ENCODE data around the gene CYB5R4.

DNA sequence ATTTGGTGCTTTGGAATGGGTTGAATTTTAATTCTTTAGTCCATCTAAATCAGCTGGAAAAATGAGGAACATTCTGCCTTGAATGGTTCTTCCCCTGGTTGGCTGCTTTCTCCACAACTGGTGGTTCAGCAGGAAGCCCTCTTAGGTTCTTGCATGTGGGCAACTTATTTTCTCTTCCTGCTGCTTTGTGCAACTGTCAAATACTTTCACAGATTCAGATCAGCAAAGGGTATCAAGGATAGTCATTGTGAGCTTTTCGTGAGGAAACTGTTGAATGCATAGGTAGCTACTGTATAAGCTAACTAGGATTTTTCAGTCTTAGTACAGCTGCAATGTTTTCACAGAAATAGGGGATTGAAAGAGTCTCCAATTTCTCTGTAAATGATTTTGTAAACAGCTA is 101.2 kb downstream of the CYB5R4 start:
- no peak for TF ChIP-seq TAF1 (IDR thresholded peaks at IDR 0.05; ENCODE audit: low read depth)
- TF ChIP-seq MXI1 (conservative IDR thresholded peaks at IDR 0.05; ENCODE audit: poor library complexity, severe bottlenecking), result no peak
- TF ChIP-seq, protein P1, sequence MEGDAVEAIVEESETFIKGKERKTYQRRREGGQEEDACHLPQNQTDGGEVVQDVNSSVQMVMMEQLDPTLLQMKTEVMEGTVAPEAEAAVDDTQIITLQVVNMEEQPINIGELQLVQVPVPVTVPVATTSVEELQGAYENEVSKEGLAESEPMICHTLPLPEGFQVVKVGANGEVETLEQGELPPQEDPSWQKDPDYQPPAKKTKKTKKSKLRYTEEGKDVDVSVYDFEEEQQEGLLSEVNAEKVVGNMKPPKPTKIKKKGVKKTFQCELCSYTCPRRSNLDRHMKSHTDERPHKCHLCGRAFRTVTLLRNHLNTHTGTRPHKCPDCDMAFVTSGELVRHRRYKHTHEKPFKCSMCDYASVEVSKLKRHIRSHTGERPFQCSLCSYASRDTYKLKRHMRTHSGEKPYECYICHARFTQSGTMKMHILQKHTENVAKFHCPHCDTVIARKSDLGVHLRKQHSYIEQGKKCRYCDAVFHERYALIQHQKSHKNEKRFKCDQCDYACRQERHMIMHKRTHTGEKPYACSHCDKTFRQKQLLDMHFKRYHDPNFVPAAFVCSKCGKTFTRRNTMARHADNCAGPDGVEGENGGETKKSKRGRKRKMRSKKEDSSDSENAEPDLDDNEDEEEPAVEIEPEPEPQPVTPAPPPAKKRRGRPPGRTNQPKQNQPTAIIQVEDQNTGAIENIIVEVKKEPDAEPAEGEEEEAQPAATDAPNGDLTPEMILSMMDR (IDR thresholded peaks at IDR 0.05; ENCODE audit: poor library complexity, severe bottlenecking), result no peak
- TF ChIP-seq POLR2AphosphoS5 (IDR thresholded peaks at IDR 0.05), result no peak
- no peak for TF ChIP-seq EP300 (conservative IDR thresholded peaks at IDR 0.05; ENCODE audit: poor library complexity, severe bottlenecking)
- no peak for TF ChIP-seq EZH2 (IDR thresholded peaks at IDR 0.05; ENCODE audit: borderline replicate concordance, insufficient read depth, low read length, poor library complexity, severe bottlenecking)
- TF ChIP-seq, protein P2, sequence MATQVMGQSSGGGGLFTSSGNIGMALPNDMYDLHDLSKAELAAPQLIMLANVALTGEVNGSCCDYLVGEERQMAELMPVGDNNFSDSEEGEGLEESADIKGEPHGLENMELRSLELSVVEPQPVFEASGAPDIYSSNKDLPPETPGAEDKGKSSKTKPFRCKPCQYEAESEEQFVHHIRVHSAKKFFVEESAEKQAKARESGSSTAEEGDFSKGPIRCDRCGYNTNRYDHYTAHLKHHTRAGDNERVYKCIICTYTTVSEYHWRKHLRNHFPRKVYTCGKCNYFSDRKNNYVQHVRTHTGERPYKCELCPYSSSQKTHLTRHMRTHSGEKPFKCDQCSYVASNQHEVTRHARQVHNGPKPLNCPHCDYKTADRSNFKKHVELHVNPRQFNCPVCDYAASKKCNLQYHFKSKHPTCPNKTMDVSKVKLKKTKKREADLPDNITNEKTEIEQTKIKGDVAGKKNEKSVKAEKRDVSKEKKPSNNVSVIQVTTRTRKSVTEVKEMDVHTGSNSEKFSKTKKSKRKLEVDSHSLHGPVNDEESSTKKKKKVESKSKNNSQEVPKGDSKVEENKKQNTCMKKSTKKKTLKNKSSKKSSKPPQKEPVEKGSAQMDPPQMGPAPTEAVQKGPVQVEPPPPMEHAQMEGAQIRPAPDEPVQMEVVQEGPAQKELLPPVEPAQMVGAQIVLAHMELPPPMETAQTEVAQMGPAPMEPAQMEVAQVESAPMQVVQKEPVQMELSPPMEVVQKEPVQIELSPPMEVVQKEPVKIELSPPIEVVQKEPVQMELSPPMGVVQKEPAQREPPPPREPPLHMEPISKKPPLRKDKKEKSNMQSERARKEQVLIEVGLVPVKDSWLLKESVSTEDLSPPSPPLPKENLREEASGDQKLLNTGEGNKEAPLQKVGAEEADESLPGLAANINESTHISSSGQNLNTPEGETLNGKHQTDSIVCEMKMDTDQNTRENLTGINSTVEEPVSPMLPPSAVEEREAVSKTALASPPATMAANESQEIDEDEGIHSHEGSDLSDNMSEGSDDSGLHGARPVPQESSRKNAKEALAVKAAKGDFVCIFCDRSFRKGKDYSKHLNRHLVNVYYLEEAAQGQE (IDR thresholded peaks at IDR 0.05; ENCODE audit: borderline replicate concordance), result no peak
